ENCODE results near the gene VAV2. TPM values are rescaled to one million over a fixed set of nuclear protein-coding genes. Genes with fewer than 3 reads are reported as not detected.

VAV2 gene
- total RNA-seq, 2 experiments from 2014 or later, result 11.0 to 27.8 TPM

DNA sequence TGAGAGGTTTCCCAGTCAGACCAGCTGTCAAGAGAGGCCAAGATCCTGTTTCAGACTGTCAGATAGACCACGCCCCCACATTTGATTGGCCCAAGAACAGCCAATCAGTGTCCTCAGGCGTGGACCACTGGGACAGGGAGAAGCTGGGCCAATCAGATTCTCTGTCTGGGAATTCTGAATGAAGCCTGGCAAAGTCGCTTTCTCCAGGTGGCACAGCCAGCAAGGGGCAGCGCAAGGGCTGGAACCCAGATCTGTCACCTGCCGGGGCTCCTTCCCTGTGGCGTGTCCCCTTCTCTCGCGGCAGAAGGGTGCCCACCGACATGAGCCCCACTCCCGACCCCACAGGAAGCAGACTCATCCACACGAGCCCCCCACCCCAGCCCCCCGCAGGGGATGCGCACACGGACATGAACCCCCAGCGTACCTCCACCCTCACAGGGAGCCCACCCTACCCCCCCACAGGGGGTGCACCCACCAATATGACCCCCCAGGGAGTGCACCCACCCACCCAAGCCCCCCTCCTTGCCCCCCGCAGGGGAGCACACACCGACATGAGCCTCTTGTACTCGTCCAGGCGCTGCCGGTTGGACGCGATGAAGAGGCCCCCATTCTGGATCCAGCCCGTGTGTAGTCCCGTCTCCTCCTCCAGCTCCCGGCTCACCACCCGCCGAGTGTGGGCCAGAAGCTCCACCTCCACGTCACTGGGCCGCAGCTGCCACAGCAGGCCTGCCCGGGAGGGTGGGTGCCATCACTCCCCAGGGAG is 260.1 kb downstream of the VAV2 start:
- intact Hi-C loops (cut with micrococcal nuclease; ENCODE audit: unreplicated experiment), result no loop called here
- Histone ChIP-seq H4K20me1 (ENCODE audit: insufficient read depth, low read length) (no peaks in the 10 kb centered on the region), H3K79me2 (ENCODE audit: insufficient read depth, low read depth, low read length) (no peaks in the 10 kb centered on the region), H3K4me3 (ENCODE audit: low read depth, low read length, poor library complexity, severe bottlenecking) (no peak overlapping the region), H3K4me1 (ENCODE audit: insufficient read depth, low read length, poor library complexity, severe bottlenecking) (peaks cover 10% of the 10 kb centered on the region), H3K27ac (ENCODE audit: low read depth, low read length, poor library complexity, severe bottlenecking) (no peak overlapping the region), H3K9me2 (ENCODE audit: insufficient read depth, low read length) (no peaks in the 10 kb centered on the region), H2AFZ (ENCODE audit: low read length) (no peak overlapping the region), H3K9me3 (ENCODE audit: low read length) (no peaks in the 10 kb centered on the region), H3K4me2 (ENCODE audit: low read length) (no peak overlapping the region), H3K36me3 (ENCODE audit: insufficient read depth, low read length) (no peaks in the 10 kb centered on the region)
- TF ChIP-seq, protein P1, sequence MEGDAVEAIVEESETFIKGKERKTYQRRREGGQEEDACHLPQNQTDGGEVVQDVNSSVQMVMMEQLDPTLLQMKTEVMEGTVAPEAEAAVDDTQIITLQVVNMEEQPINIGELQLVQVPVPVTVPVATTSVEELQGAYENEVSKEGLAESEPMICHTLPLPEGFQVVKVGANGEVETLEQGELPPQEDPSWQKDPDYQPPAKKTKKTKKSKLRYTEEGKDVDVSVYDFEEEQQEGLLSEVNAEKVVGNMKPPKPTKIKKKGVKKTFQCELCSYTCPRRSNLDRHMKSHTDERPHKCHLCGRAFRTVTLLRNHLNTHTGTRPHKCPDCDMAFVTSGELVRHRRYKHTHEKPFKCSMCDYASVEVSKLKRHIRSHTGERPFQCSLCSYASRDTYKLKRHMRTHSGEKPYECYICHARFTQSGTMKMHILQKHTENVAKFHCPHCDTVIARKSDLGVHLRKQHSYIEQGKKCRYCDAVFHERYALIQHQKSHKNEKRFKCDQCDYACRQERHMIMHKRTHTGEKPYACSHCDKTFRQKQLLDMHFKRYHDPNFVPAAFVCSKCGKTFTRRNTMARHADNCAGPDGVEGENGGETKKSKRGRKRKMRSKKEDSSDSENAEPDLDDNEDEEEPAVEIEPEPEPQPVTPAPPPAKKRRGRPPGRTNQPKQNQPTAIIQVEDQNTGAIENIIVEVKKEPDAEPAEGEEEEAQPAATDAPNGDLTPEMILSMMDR (conservative IDR thresholded peaks at IDR 0.05; ENCODE audit: low read length), result no peak
- no peak for TF ChIP-seq EZH2phosphoT487 (IDR thresholded peaks at IDR 0.05; ENCODE audit: borderline replicate concordance, low read depth, low read length)
- peak; percentile 53 for DNase-seq (ENCODE audit: low spot score)
- POLR2A ChIA-PET, result no interaction called here
- no TSS peak for BruUV-seq (replicated peaks)
- CTCF ChIA-PET (ENCODE audit: unreplicated experiment), result no interaction called here

DNA sequence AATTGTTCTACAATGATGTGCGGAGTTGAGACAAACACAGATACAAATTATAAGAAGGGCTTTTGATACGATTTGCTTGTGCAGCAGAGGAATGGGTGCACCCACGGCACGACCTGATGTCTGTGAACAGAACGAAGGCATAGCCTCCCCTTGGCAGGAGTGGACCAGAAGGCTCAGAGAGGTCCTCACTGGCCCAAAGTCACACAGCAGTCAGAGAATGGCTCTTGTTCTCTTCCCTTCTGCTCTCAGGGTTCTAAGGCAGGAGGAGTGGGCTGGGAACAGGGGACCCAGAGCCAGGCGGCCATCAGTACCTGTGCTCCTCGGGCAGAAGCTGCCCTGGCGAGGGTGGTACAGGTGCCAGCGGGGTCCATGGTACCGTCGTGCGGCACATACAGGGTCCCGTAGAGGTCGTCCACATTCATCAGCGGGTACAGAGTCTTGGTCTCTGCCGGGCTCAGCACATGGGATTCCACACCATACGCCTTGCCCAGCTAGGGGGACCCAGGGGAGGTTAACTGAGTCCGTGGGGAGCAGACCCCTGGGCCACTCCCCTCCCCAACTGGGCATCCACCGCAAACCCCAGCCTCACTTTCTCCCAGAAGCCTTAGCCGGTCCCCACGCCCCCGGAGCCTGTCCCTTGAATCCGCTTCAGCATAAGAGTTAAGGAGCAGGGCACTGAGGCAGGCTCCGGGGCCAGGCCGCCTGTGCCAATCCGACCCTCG is 261.0 kb downstream of the VAV2 start:
- Histone ChIP-seq H3K79me2 (ENCODE audit: insufficient read depth, low read depth, low read length) (no peaks in the 10 kb centered on the region), H3K4me1 (ENCODE audit: insufficient read depth, low read length, poor library complexity, severe bottlenecking) (peaks cover 10% of the 10 kb centered on the region), H3K9me3 (ENCODE audit: low read length) (no peaks in the 10 kb centered on the region), H3K4me3 (ENCODE audit: low read depth, low read length, poor library complexity, severe bottlenecking) (no peak overlapping the region), H4K20me1 (ENCODE audit: insufficient read depth, low read length) (no peaks in the 10 kb centered on the region), H3K9me2 (ENCODE audit: insufficient read depth, low read length) (no peaks in the 10 kb centered on the region), H2AFZ (ENCODE audit: low read length) (no peak overlapping the region), H3K36me3 (ENCODE audit: insufficient read depth, low read length) (no peaks in the 10 kb centered on the region), H3K4me2 (ENCODE audit: low read length) (no peak overlapping the region), H3K27ac (ENCODE audit: low read depth, low read length, poor library complexity, severe bottlenecking) (no peak overlapping the region)
- BruUV-seq (replicated peaks), result no TSS peak
- intact Hi-C loops (cut with micrococcal nuclease; ENCODE audit: unreplicated experiment), result no loop called here
- no peak for TF ChIP-seq EZH2phosphoT487 (IDR thresholded peaks at IDR 0.05; ENCODE audit: borderline replicate concordance, low read depth, low read length)
- POLR2A ChIA-PET, result no interaction called here
- no peak for DNase-seq (ENCODE audit: low spot score)
- CTCF ChIA-PET (ENCODE audit: unreplicated experiment), result no interaction called here

DNA sequence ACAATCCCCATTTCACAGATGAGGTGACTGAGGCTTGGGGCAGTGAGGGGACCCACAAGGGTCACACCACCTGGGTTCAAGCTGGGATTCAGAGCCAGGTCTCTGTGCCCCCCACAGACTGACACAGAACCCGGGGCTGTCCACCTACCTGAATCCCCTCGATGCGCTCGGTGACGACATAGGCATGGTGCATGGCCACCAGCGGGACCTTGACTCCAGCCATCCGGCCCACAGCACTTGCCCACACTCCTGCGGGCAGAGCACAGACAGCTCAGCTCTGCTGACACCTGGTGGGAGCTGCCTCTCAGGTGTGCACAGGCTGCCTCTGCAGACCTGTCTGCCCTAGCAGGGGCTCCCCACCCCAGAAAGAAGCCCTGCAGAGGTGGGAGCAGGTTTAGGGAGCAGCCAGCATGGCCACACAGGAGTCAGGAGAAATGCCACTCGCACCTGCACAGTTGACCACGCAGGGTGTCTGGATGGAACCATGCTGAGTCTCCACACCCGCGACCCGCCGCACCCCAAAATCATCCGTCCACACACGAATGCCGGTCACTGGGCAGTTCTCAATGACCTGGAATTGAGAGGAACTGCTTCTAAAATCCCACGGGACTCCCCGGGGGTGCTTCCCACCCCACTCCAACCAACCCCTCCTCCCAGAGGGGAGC is 262.4 kb downstream of the VAV2 start:
- no TSS peak for BruUV-seq (replicated peaks)
- TF ChIP-seq, protein P1 (conservative IDR thresholded peaks at IDR 0.05; ENCODE audit: low read length), result peak; percentile 29; the same call in 1 of the 2 replicates
- TF ChIP-seq EZH2phosphoT487 (IDR thresholded peaks at IDR 0.05; ENCODE audit: borderline replicate concordance, low read depth, low read length), result no peak
- Histone ChIP-seq H3K4me1 (ENCODE audit: insufficient read depth, low read length, poor library complexity, severe bottlenecking) (peaks cover 2% of the 10 kb centered on the region), H3K9me2 (ENCODE audit: insufficient read depth, low read length) (no peaks in the 10 kb centered on the region), H3K9me3 (ENCODE audit: low read length) (no peaks in the 10 kb centered on the region), H3K4me2 (ENCODE audit: low read length) (no peak overlapping the region), H3K36me3 (ENCODE audit: insufficient read depth, low read length) (no peaks in the 10 kb centered on the region), H4K20me1 (ENCODE audit: insufficient read depth, low read length) (no peaks in the 10 kb centered on the region), H3K4me3 (ENCODE audit: low read depth, low read length, poor library complexity, severe bottlenecking) (no peak overlapping the region), H2AFZ (ENCODE audit: low read length) (no peak overlapping the region), H3K27ac (ENCODE audit: low read depth, low read length, poor library complexity, severe bottlenecking) (no peak overlapping the region), H3K79me2 (ENCODE audit: insufficient read depth, low read depth, low read length) (no peaks in the 10 kb centered on the region)
- CTCF ChIA-PET (ENCODE audit: unreplicated experiment), result no interaction called here
- POLR2A ChIA-PET, result no interaction called here
- DNase-seq (ENCODE audit: low spot score), result no peak
- intact Hi-C loops (cut with micrococcal nuclease; ENCODE audit: unreplicated experiment), result no loop called here
